Measurements from ENCODE around the gene TFCP2L1. TPM values are rescaled to one million over a fixed set of nuclear protein-coding genes. Genes with fewer than 3 reads are reported as not detected.

The TFCP2L1 gene
- total and polyA plus RNA-seq, 2 of the 4 experiments (the other 2 are of a cell fraction), result not detected

- H2AK5ac ChIP-seq (ENCODE audit: low read depth, low read length), result no peak overlapping the region
- no peak overlapping the region for H4K91ac ChIP-seq (ENCODE audit: insufficient read depth, low read depth, low read length)
- no peak overlapping the region for H3K9ac ChIP-seq (ENCODE audit: low read depth, low read length)
- peaks cover 45% of the 10 kb centered on the region for H3K27me3 ChIP-seq (ENCODE audit: control insufficient read depth, insufficient read depth, low read length)
- ChIA-PET CTCF (no interaction called here), POLR2A (ENCODE audit: unreplicated experiment) (no interaction called here)
- WGBS, 2 experiments (ENCODE audit: extremely low coverage in 2 of 2, insufficient read length in 1 of 2), result 40% methylated on average over 1 of the region's 7 CpGs; no CpG with 5 or more reads in 1 of the 2 experiments
- H2BK20ac ChIP-seq (ENCODE audit: low read depth, low read length), result no peak overlapping the region
- H4K5ac ChIP-seq (ENCODE audit: low read depth, low read length), result no peak overlapping the region
- H3K14ac ChIP-seq (replicated peaks; ENCODE audit: low read depth, low read length), result no peak overlapping the region
- no peaks in the 10 kb centered on the region for H3K36me3 ChIP-seq (ENCODE audit: control insufficient read depth, insufficient read depth, low read length)
- ATAC-seq (ENCODE audit: low read depth) (no peak), DNase-seq (no peak)
- no peak overlapping the region for H2AK9ac ChIP-seq (replicated peaks; ENCODE audit: low read depth, low read length, poor library complexity)
- H4K8ac ChIP-seq (ENCODE audit: low read depth in 2 of 2, low read length in 2 of 2), result no peak overlapping the region
- H3K4me3 ChIP-seq (ENCODE audit: insufficient read depth, low read depth, low read length), result no peak overlapping the region
- H2BK120ac ChIP-seq (ENCODE audit: low read depth, low read length), result no peak overlapping the region
- no peaks in the 10 kb centered on the region for H3K9me3 ChIP-seq (ENCODE audit: control insufficient read depth, insufficient read depth, low read length)
- no peak for TF ChIP-seq CHD1 (IDR thresholded peaks at IDR 0.05; ENCODE audit: low read depth, low read length)
- no peak for TF ChIP-seq MXI1 (IDR thresholded peaks at IDR 0.05; ENCODE audit: borderline replicate concordance, low read depth, low read length)
- TF ChIP-seq BHLHE40 (IDR thresholded peaks at IDR 0.05; ENCODE audit: low read depth, low read length), result no peak
- TF ChIP-seq ELK1 (IDR thresholded peaks at IDR 0.05; ENCODE audit: borderline replicate concordance, low read depth, low read length), result no peak
- no peak for TF ChIP-seq MAZ (IDR thresholded peaks at IDR 0.05; ENCODE audit: borderline replicate concordance, low read depth, low read length)
- TF ChIP-seq CTCF (conservative IDR thresholded peaks at IDR 0.05; ENCODE audit: low read depth, low read length), result no peak
- no peak for TF ChIP-seq SMC3 (IDR thresholded peaks at IDR 0.05; ENCODE audit: low read depth, low read length)
- no peak for TF ChIP-seq NFE2L2 (IDR thresholded peaks at IDR 0.05; ENCODE audit: low read depth, low read length)
- no peak for TF ChIP-seq POLR2A (IDR thresholded peaks at IDR 0.05; ENCODE audit: low read depth, low read length)
- no peak for TF ChIP-seq USF2 (IDR thresholded peaks at IDR 0.05; ENCODE audit: low read depth, low read length)
- TF ChIP-seq CEBPB (IDR thresholded peaks at IDR 0.05; ENCODE audit: low read depth, low read length), result no peak
- TF ChIP-seq FOS (IDR thresholded peaks at IDR 0.05; ENCODE audit: low read depth, low read length), result no peak
- no peak for TF ChIP-seq MAFK (IDR thresholded peaks at IDR 0.05; ENCODE audit: low read depth, low read length)
- TF ChIP-seq RCOR1 (IDR thresholded peaks at IDR 0.05; ENCODE audit: insufficient replicate concordance, low read length), result no peak
- no peak for TF ChIP-seq RFX5 (IDR thresholded peaks at IDR 0.05; ENCODE audit: low read depth, low read length)
- H3K4me2 ChIP-seq (ENCODE audit: low read depth, low read length), result no peak overlapping the region
- H3K79me1 ChIP-seq (ENCODE audit: low read depth in 1 of 2, low read length in 2 of 2), result no peaks in the 10 kb centered on the region
- no peak overlapping the region for H2BK5ac ChIP-seq (ENCODE audit: low read depth, low read length, poor library complexity, severe bottlenecking)
- no peaks in the 10 kb centered on the region for H4K20me1 ChIP-seq (ENCODE audit: insufficient read depth, low read length)
- no TSS peak for BruUV-seq (replicated peaks)
- H3K23ac ChIP-seq (ENCODE audit: low read depth, low read length), result no peak overlapping the region
- H3K4ac ChIP-seq (ENCODE audit: low read depth, low read length), result no peak overlapping the region
- H3K9me1 ChIP-seq (ENCODE audit: insufficient read depth, low read length), result no peaks in the 10 kb centered on the region
- no peak overlapping the region for H3K56ac ChIP-seq (ENCODE audit: extremely low read depth, insufficient read depth, low read length)
- no peaks in the 10 kb centered on the region for H3K4me1 ChIP-seq (ENCODE audit: control insufficient read depth, insufficient read depth, low read length)
- H3K18ac ChIP-seq (ENCODE audit: low read depth, low read length), result no peak overlapping the region
- in situ Hi-C loops (cut with MboI; ENCODE audit: low sequenced_read_pairs) (no loop called here), dilution Hi-C loops (cut with HindIII; ENCODE audit: low sequenced_read_pairs, unreplicated experiment) (no loop called here), intact Hi-C loops (cut with micrococcal nuclease) (no loop called here)
- no peak overlapping the region for H3K27ac ChIP-seq (ENCODE audit: insufficient read depth, low read length)
- no peak overlapping the region for H2BK15ac ChIP-seq (ENCODE audit: low read depth, low read length)
- H2AFZ ChIP-seq (replicated peaks; ENCODE audit: low read length, poor library complexity), result no peak overlapping the region
Observed at GRCh38 chr2:121234144-121234543, 50.9 kb downstream of the TFCP2L1 start.
